Sigmoid colon (tissue), 4 donors: Measurements from ENCODE around the gene LRP8.

Experiments used
- CTCF ChIP-seq, 4 experiments: fragments of 450-650 bp in 3 of 4; fragments of 200-600 bp in 1 of 4; IDR thresholded peaks; one replicate each; pipeline ENCODE4 v1.5.1; 2016 to 2019; ENCODE audit warnings: antibody characterized with exemption in 4 of 4, mild to moderate bottlenecking in 3 of 4, moderate library complexity in 2 of 4
- POLR2AphosphoS5 ChIP-seq, 4 donors: sonication (generic); formaldehyde crosslinking; IDR thresholded peaks; one replicate each; pipeline ENCODE4 v1.6.1; 2017; ENCODE audit warnings: antibody characterized with exemption in 4 of 4

- no peak for TF ChIP-seq CTCF (IDR thresholded peaks at IDR 0.05)
- no peak for TF ChIP-seq POLR2AphosphoS5 (IDR thresholded peaks at IDR 0.05)
These were observed 6.4 kb upstream of the LRP8 start for GRCh38 chr1:53334312-53334711.
